GM12878 (cell line): ENCODE results near the gene ODAD2. TPM values are rescaled to one million over a fixed set of nuclear protein-coding genes. Genes with fewer than 3 reads are reported as not detected.

Experiments used
- ATAC-seq: fragments of 200-7000 bp; cut with Tn5 transposase; 3 replicates; pipeline ENCODE4 v1.9.1; 2020; ENCODE audit warnings: mild to moderate bottlenecking, moderate library complexity
- BruUV-seq: library from RNA; stranded (reverse); fragments of 400-500 nt; replicated peaks from 2 replicates; lab custom pipeline; 2021; lab: Mats Ljungman, UMichigan
- CTCF ChIA-PET: fragments of 300-600 bp; sonication (Branson Sonifier 250); formaldehyde crosslinking; extraction: SDS; loops from one replicate; lab custom pipeline; 2021; ENCODE audit warnings: inconsistent platforms; lab: Yijun Ruan, JAX
- POLR2A ChIA-PET: fragments of 350-600 bp; formaldehyde crosslinking; extraction: SDS; loops from one replicate; lab custom pipeline; 2021; ENCODE audit warnings: inconsistent platforms; lab: Charles Lee
- RAD21 ChIA-PET: fragments of 300-600 bp; sonication (Branson Sonifier 250); formaldehyde crosslinking; loops from one replicate; lab custom pipeline; 2023; ENCODE audit warnings: antibody characterized with exemption; ENCODE audit not compliant: unreplicated experiment; lab: Charles Lee
- SMC1A ChIA-PET: fragments of 300-600 bp; sonication (Branson Sonifier 250); formaldehyde crosslinking; loops from one replicate; lab custom pipeline; 2023; ENCODE audit not compliant: unreplicated experiment, uncharacterized antibody; lab: Charles Lee
- DNase-seq: peaks from one replicate; pipeline ENCODE4 v3.0.0-alpha.2; 2011; ENCODE audit warnings: low read depth, low spot score
- FAIRE-seq: peaks from 3 replicates; lab custom pipeline; 2011; peaks lifted over from hg19 to GRCh38; lab: Jason Lieb, UNC
- H2AFZ ChIP-seq: 2 replicates; pipeline ENCODE4 v1.6.0; 2011; ENCODE audit warnings: low read depth, low read length, control low read depth; ENCODE audit not compliant: control insufficient read depth
- H3K27ac ChIP-seq: 2 replicates; pipeline ENCODE4 v1.5.1; 2011; ENCODE audit warnings: control low read depth; ENCODE audit not compliant: control insufficient read depth, insufficient read depth
- H3K27me3 ChIP-seq, 2 experiments: replicated peaks in 1 of 2; 2 replicates each; pipeline versions ENCODE4 v1.6.0 to v1.6.1; 2011; ENCODE audit warnings: low read length in 1 of 2; ENCODE audit not compliant: control insufficient read depth in 2 of 2, insufficient read depth in 2 of 2
- H3K36me3 ChIP-seq, 2 experiments: 2 replicates each; pipeline ENCODE4 v1.5.1; 2011; ENCODE audit warnings: low read length in 1 of 2; ENCODE audit not compliant: control insufficient read depth in 2 of 2, insufficient read depth in 2 of 2
- H3K4me1 ChIP-seq: 2 replicates; pipeline ENCODE4 v1.6.1; 2011; ENCODE audit warnings: mild to moderate bottlenecking, low read length, moderate library complexity, mixed read lengths; ENCODE audit not compliant: control insufficient read depth, insufficient read depth
- H3K4me2 ChIP-seq: 2 replicates; pipeline ENCODE4 v1.6.0; 2011; ENCODE audit warnings: control low read depth; ENCODE audit not compliant: control insufficient read depth, insufficient read depth
- H3K4me3 ChIP-seq: fragments of 200-600 bp; sonication (generic); 2 replicates; pipeline ENCODE4 v1.5.1; 2016
- H3K79me2 ChIP-seq: 2 replicates; pipeline ENCODE4 v1.6.0; 2011; ENCODE audit warnings: low read length; ENCODE audit not compliant: control insufficient read depth, insufficient read depth
- H3K9ac ChIP-seq: 2 replicates; pipeline ENCODE4 v1.8.0; 2011; ENCODE audit warnings: low read length, control low read depth, mixed read lengths; ENCODE audit not compliant: control insufficient read depth, insufficient read depth
- H3K9me3 ChIP-seq: replicated peaks from 3 replicates; pipeline ENCODE4 v1.5.1; 2011; ENCODE audit warnings: mild to moderate bottlenecking, low read length; ENCODE audit not compliant: control insufficient read depth, insufficient read depth
- H4K20me1 ChIP-seq: 2 replicates; pipeline ENCODE4 v1.6.0; 2011; ENCODE audit not compliant: control insufficient read depth, insufficient read depth
- BHLHE40 ChIP-seq, 2 experiments: fragments of 450-650 bp in 1 of 2; IDR thresholded peaks; 2 replicates each; pipeline ENCODE4 v1.6.1; 2011 to 2017; ENCODE audit warnings: low read depth in 2 of 2, borderline replicate concordance in 1 of 2, improper control_type of control experiment in 1 of 2, low read length in 1 of 2, mild to moderate bottlenecking in 1 of 2
- CBFB ChIP-seq: IDR thresholded peaks from 2 replicates; pipeline ENCODE4 v1.6.1; 2016; ENCODE audit warnings: antibody characterized with exemption, low read depth
- DPF2 ChIP-seq: fragments of 450-650 bp; IDR thresholded peaks from 2 replicates; pipeline ENCODE4 v1.6.1; 2017; ENCODE audit warnings: mild to moderate bottlenecking
- EZH2 ChIP-seq: IDR thresholded peaks from 2 replicates; pipeline ENCODE4 v1.6.1; 2012; ENCODE audit warnings: low read depth, mild to moderate bottlenecking, control low read depth, inconsistent platforms, low read length, borderline replicate concordance; ENCODE audit not compliant: control insufficient read depth
- FOS ChIP-seq: IDR thresholded peaks from 3 replicates; pipeline ENCODE4 v1.6.1; 2011; ENCODE audit warnings: borderline replicate concordance; ENCODE audit not compliant: insufficient read length; ENCODE audit errors: extremely low read depth
- GATAD2B ChIP-seq: fragments of 450-650 bp; conservative IDR thresholded peaks from 2 replicates; pipeline ENCODE4 v1.6.1; 2017; ENCODE audit warnings: low read depth, mild to moderate bottlenecking, moderate library complexity
- MXI1 ChIP-seq: fragments of 150-350 bp; IDR thresholded peaks from 2 replicates; pipeline ENCODE4 v1.6.1; 2011; ENCODE audit warnings: low read depth, mild to moderate bottlenecking, inconsistent platforms, low read length, improper control_type of control experiment
- NFXL1 ChIP-seq: fragments of 450-650 bp; IDR thresholded peaks from 2 replicates; pipeline ENCODE4 v1.6.1; 2017; ENCODE audit warnings: antibody characterized with exemption, mild to moderate bottlenecking, borderline replicate concordance
- NRF1 ChIP-seq: conservative IDR thresholded peaks from 2 replicates; pipeline ENCODE4 v1.6.1; 2011; ENCODE audit warnings: mild to moderate bottlenecking, low read depth, low read length, improper control_type of control experiment
- PML ChIP-seq: IDR thresholded peaks from 2 replicates; pipeline ENCODE4 v1.6.1; 2012; ENCODE audit warnings: low read length, inconsistent platforms
- RB1 ChIP-seq: fragments of 450-650 bp; formaldehyde crosslinking; IDR thresholded peaks from 2 replicates; pipeline ENCODE4 v1.6.1; 2017; ENCODE audit warnings: mild to moderate bottlenecking, borderline replicate concordance
- RBBP5 ChIP-seq: fragments of 200-600 bp; sonication (generic); conservative IDR thresholded peaks from 2 replicates; pipeline ENCODE4 v1.6.1; 2016
- RCOR1 ChIP-seq: conservative IDR thresholded peaks from 2 replicates; pipeline ENCODE4 v1.6.1; 2012; ENCODE audit warnings: low read depth, low read length, improper control_type of control experiment
- TCF3 ChIP-seq: IDR thresholded peaks from 2 replicates; pipeline ENCODE4 v1.6.1; 2012; ENCODE audit warnings: low read depth, mild to moderate bottlenecking, low read length, borderline replicate concordance; ENCODE audit not compliant: insufficient read depth
- WRNIP1 ChIP-seq: IDR thresholded peaks from 2 replicates; pipeline ENCODE4 v1.6.1; 2011; ENCODE audit warnings: low read depth, low read length, improper control_type of control experiment, borderline replicate concordance
- YY1 ChIP-seq: IDR thresholded peaks from 2 replicates; pipeline ENCODE4 v1.6.1; 2011; ENCODE audit warnings: low read depth, mild to moderate bottlenecking, low read length
- ZNF217 ChIP-seq: fragments of 450-650 bp; IDR thresholded peaks from 2 replicates; pipeline ENCODE4 v1.6.1; 2017; ENCODE audit warnings: antibody characterized with exemption, mild to moderate bottlenecking
- WGBS: methylation state at CpG from one replicate; pipeline ENCODE4 v1.1.6; 2016; ENCODE audit warnings: low lambda C conversion rate; ENCODE audit not compliant: insufficient replicate concordance, insufficient coverage; ENCODE audit errors: missing lambda C conversion rate; 5-methylcytosine and 5-hydroxymethylcytosine counted together
- in situ Hi-C: fragments of 300-500 bp; cut with MboI; formaldehyde crosslinking; loops from 9 replicates; pipeline ENCODE4 v1.14.3; 2018; ENCODE audit warnings: mixed read lengths
- intact Hi-C: fragments of 100-400 bp; cut with micrococcal nuclease; formaldehyde crosslinking; loops from one replicate; pipeline ENCODE4 v1.14.2; 2022; ENCODE audit not compliant: unreplicated experiment
- polyA plus RNA-seq, 11 experiments: library from polyadenylated mRNA; depleted of rRNA in 4 of 11; unstranded in 6 of 11; stranded (reverse) in 5 of 11; fragments of >200 nt; fragmentation: Nextera tagmentation in 4 of 11; fragmentation: Illumina TruSeq in 1 of 11; extraction: Ambion mirVana in 4 of 11; extraction: Trizol in 1 of 11; gene quantifications; 1 replicate in 1 of 11; 2 replicates in 10 of 11; pipeline versions ENCODE4 v1.2.1 to v1.2.3, GENCODE V29; 2011 to 2016; ENCODE audit warnings: inconsistent platforms in 2 of 11, missing spikeins in 2 of 11, low read depth in 1 of 11
- total RNA-seq, 4 experiments: library from RNA; depleted of rRNA in 3 of 4; stranded (reverse); fragments of >200 nt in 3 of 4; fragmentation: Illumina TruSeq in 1 of 4; extraction: Trizol in 1 of 4; gene quantifications; 2 replicates each; pipeline versions ENCODE4 v1.2.1 to v1.2.3, GENCODE V29; 2013 to 2021
- TF ChIP-seq, protein P1 (sequence below): IDR thresholded peaks from 2 replicates; pipeline ENCODE4 v1.6.1; 2011; ENCODE audit warnings: borderline replicate concordance, low read depth, mild to moderate bottlenecking, moderate library complexity, low read length; ENCODE audit not compliant: insufficient read depth, poor library complexity, severe bottlenecking
- TF ChIP-seq, protein P2 (sequence below): fragments of 450-650 bp; formaldehyde crosslinking; IDR thresholded peaks from 2 replicates; pipeline ENCODE4 v1.5.0; 2022; ENCODE audit warnings: mild to moderate bottlenecking, missing genetic modification characterization
- TF ChIP-seq, protein P3 (sequence below): IDR thresholded peaks from 2 replicates; pipeline ENCODE4 v1.6.1; 2011; ENCODE audit warnings: mild to moderate bottlenecking, low read depth, low read length, moderate library complexity; ENCODE audit not compliant: insufficient replicate concordance

Gene ODAD2
- total and polyA plus RNA-seq, 10 of the 15 experiments (the other 5 are each of a cell fraction or from before 2014, with no cell fraction given) = not detected

DNA sequence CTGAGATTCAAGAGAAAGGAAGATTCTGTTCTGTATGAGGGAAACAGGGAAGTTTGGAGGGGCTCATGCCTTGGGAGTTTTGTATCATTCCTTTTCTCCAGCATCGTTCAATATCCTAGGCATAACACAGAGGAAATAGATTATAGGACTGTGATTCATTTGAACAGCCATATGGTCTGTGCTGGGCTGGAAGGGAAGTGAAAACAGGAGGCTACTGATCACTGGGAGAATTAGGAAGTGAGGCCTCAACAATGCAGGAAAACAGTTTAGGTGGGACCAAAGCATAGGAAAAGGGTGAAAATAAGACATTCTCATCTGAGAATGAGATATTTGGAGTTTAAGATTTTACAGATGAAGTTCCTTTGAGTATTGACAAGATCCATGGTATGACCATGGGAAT, 182.6 kb downstream of the ODAD2 start:
- ATAC-seq (no peak), DNase-seq (no peak), FAIRE-seq (no peak)
- TF ChIP-seq FOS (no peak), RB1 (no peak), GATAD2B (no peak), RCOR1 (no peak), MXI1 (no peak), TCF3 (no peak), DPF2 (no peak), ZNF217 (no peak), PML (no peak), RBBP5 (no peak), WRNIP1 (no peak), CBFB (no peak), BHLHE40 (IDR thresholded peaks at IDR 0.05; ENCODE audit: borderline replicate concordance in 1 of 2, low read depth in 2 of 2, low read length in 1 of 2) (no peak), EZH2 (no peak), NRF1 (no peak), NFXL1 (no peak), YY1 (no peak)
- TF ChIP-seq, protein P1, sequence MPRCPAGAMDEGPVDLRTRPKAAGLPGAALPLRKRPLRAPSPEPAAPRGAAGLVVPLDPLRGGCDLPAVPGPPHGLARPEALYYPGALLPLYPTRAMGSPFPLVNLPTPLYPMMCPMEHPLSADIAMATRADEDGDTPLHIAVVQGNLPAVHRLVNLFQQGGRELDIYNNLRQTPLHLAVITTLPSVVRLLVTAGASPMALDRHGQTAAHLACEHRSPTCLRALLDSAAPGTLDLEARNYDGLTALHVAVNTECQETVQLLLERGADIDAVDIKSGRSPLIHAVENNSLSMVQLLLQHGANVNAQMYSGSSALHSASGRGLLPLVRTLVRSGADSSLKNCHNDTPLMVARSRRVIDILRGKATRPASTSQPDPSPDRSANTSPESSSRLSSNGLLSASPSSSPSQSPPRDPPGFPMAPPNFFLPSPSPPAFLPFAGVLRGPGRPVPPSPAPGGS = no peak
- TF ChIP-seq, protein P2, sequence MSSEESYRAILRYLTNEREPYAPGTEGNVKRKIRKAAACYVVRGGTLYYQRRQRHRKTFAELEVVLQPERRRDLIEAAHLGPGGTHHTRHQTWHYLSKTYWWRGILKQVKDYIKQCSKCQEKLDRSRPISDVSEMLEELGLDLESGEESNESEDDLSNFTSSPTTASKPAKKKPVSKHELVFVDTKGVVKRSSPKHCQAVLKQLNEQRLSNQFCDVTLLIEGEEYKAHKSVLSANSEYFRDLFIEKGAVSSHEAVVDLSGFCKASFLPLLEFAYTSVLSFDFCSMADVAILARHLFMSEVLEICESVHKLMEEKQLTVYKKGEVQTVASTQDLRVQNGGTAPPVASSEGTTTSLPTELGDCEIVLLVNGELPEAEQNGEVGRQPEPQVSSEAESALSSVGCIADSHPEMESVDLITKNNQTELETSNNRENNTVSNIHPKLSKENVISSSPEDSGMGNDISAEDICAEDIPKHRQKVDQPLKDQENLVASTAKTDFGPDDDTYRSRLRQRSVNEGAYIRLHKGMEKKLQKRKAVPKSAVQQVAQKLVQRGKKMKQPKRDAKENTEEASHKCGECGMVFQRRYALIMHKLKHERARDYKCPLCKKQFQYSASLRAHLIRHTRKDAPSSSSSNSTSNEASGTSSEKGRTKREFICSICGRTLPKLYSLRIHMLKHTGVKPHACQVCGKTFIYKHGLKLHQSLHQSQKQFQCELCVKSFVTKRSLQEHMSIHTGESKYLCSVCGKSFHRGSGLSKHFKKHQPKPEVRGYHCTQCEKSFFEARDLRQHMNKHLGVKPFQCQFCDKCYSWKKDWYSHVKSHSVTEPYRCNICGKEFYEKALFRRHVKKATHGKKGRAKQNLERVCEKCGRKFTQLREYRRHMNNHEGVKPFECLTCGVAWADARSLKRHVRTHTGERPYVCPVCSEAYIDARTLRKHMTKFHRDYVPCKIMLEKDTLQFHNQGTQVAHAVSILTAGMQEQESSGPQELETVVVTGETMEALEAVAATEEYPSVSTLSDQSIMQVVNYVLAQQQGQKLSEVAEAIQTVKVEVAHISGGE = no peak
- TF ChIP-seq, protein P3, sequence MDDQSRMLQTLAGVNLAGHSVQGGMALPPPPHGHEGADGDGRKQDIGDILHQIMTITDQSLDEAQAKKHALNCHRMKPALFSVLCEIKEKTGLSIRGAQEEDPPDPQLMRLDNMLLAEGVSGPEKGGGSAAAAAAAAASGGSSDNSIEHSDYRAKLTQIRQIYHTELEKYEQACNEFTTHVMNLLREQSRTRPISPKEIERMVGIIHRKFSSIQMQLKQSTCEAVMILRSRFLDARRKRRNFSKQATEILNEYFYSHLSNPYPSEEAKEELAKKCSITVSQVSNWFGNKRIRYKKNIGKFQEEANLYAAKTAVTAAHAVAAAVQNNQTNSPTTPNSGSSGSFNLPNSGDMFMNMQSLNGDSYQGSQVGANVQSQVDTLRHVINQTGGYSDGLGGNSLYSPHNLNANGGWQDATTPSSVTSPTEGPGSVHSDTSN = no peak
- no peaks in the 10 kb centered on the region for H3K36me3 ChIP-seq
- no peak overlapping the region for H3K4me2 ChIP-seq
- no TSS peak for BruUV-seq
- H3K4me3 ChIP-seq = no peak overlapping the region
- ChIA-PET CTCF (no interaction called here), POLR2A (no interaction called here), SMC1A (no interaction called here), RAD21 (no interaction called here)
- 17% methylated on average over 1 of the region's 1 CpG for WGBS
- H3K27me3 ChIP-seq = no peaks in the 10 kb centered on the region
- H2AFZ ChIP-seq = no peak overlapping the region
- in situ Hi-C loops (no loop called here), intact Hi-C loops (no loop called here)
- H3K27ac ChIP-seq = no peak overlapping the region
- H3K9me3 ChIP-seq = no peaks in the 10 kb centered on the region; the same call in 2 of the 3 replicates
- H3K79me2 ChIP-seq = no peaks in the 10 kb centered on the region
- H3K9ac ChIP-seq = no peak overlapping the region
- no peaks in the 10 kb centered on the region for H3K4me1 ChIP-seq
- H4K20me1 ChIP-seq = no peaks in the 10 kb centered on the region
